Osteoblast (primary cell): Measurements from ENCODE around the gene CCDC85B. TPM values are rescaled to one million over a fixed set of nuclear protein-coding genes. Genes with fewer than 3 reads are reported as not detected.

Source experiments
- DNase-seq: peaks from one replicate; pipeline ENCODE4 v3.0.0; 2011; ENCODE audit warnings: low spot score, mixed read lengths; ENCODE audit not compliant: insufficient read length; ENCODE audit errors: missing footprints
- H2AFZ ChIP-seq: 2 replicates; pipeline ENCODE4 v1.6.0; 2011; ENCODE audit warnings: mild to moderate bottlenecking, low read length
- H3K27ac ChIP-seq: 2 replicates; pipeline ENCODE4 v1.5.1; 2011; ENCODE audit warnings: mild to moderate bottlenecking, low read depth, low read length, moderate library complexity
- H3K27me3 ChIP-seq: 2 replicates; pipeline ENCODE4 v1.6.0; 2012; ENCODE audit warnings: mild to moderate bottlenecking, control low read depth, inconsistent platforms, low read length, moderate library complexity; ENCODE audit not compliant: insufficient read depth
- H3K36me3 ChIP-seq: 2 replicates; pipeline ENCODE4 v1.5.1; 2011; ENCODE audit warnings: mild to moderate bottlenecking, low read length, control low read depth, moderate library complexity; ENCODE audit not compliant: insufficient read depth
- H3K4me1 ChIP-seq: 2 replicates; pipeline ENCODE4 v1.5.1; 2011; ENCODE audit warnings: mild to moderate bottlenecking, low read length, control low read depth, moderate library complexity; ENCODE audit not compliant: insufficient read depth
- H3K4me2 ChIP-seq: 2 replicates; pipeline ENCODE4 v1.6.0; 2011; ENCODE audit warnings: mild to moderate bottlenecking, low read length; ENCODE audit not compliant: insufficient read depth
- H3K4me3 ChIP-seq: fragments of 200-600 bp; sonication (generic); 3 replicates; pipeline ENCODE4 v1.5.1; 2012; ENCODE audit warnings: mild to moderate bottlenecking, low read length, inconsistent platforms; ENCODE audit not compliant: insufficient read depth
- H3K79me2 ChIP-seq: 2 replicates; pipeline ENCODE4 v1.6.0; 2012; ENCODE audit warnings: mild to moderate bottlenecking, low read length, control low read depth, inconsistent platforms; ENCODE audit not compliant: insufficient read depth
- H3K9me3 ChIP-seq: 2 replicates; pipeline ENCODE4 v1.5.1; 2011; ENCODE audit warnings: low read depth, low read length, control low read depth
- H4K20me1 ChIP-seq: 2 replicates; pipeline ENCODE4 v1.6.0; 2012; ENCODE audit warnings: mild to moderate bottlenecking, low read length, control low read depth; ENCODE audit not compliant: insufficient read depth
- total RNA-seq: library from RNA; depleted of rRNA; stranded (reverse); fragments of >200 nt; gene quantifications from 2 replicates; pipeline ENCODE4 v1.2.3, GENCODE V29; 2012
- TF ChIP-seq, protein P1 (sequence below): IDR thresholded peaks from 2 replicates; pipeline ENCODE4 v1.5.1; 2011; ENCODE audit warnings: mild to moderate bottlenecking, low read depth, low read length, moderate library complexity; ENCODE audit errors: extremely low read depth

Gene CCDC85B
- total RNA-seq, 1 donor = 47.0 TPM

DNA sequence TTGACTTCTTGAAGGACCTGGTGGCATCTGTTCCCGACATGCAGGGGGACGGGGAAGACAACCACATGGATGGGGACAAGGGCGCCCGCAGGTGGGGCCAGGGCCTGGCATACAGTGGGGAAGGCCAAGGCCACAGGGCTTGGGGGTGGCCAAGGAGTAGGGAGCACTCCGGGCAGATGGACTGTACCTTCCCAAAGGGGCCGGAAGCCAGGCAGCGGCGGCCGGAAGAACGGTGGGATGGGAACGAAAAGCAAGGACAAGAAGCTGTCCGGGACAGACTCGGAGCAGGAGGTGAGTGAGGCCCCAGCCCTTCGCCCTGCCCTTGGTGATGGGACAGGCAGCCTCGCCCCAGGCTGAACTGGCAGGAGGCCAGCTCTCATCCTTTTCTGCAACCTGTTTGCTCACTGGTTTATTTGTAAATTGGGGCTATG is 29.9 kb downstream of the CCDC85B start:
- DNase-seq = peak; percentile 76
- peaks cover 45% of the 10 kb centered on the region for H3K36me3 ChIP-seq
- peak overlapping the region; percentile 92 for H3K4me3 ChIP-seq
- peaks cover 6% of the 10 kb centered on the region for H4K20me1 ChIP-seq
- peak overlapping the region; percentile 94 for H3K4me2 ChIP-seq
- peaks cover 66% of the 10 kb centered on the region for H3K79me2 ChIP-seq
- no peaks in the 10 kb centered on the region for H3K27me3 ChIP-seq
- peak overlapping the region; percentile 63 for H3K27ac ChIP-seq
- peak overlapping the region; percentile 35 for H2AFZ ChIP-seq
- TF ChIP-seq, protein P1, sequence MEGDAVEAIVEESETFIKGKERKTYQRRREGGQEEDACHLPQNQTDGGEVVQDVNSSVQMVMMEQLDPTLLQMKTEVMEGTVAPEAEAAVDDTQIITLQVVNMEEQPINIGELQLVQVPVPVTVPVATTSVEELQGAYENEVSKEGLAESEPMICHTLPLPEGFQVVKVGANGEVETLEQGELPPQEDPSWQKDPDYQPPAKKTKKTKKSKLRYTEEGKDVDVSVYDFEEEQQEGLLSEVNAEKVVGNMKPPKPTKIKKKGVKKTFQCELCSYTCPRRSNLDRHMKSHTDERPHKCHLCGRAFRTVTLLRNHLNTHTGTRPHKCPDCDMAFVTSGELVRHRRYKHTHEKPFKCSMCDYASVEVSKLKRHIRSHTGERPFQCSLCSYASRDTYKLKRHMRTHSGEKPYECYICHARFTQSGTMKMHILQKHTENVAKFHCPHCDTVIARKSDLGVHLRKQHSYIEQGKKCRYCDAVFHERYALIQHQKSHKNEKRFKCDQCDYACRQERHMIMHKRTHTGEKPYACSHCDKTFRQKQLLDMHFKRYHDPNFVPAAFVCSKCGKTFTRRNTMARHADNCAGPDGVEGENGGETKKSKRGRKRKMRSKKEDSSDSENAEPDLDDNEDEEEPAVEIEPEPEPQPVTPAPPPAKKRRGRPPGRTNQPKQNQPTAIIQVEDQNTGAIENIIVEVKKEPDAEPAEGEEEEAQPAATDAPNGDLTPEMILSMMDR = no peak
- H3K4me1 ChIP-seq = peaks cover 44% of the 10 kb centered on the region
- no peaks in the 10 kb centered on the region for H3K9me3 ChIP-seq

GRCh38 chr11:65921033-65921555 is 30.6 kb downstream of the CCDC85B start:
- H3K36me3 ChIP-seq = peaks cover 45% of the 10 kb centered on the region
- H3K4me2 ChIP-seq = peak overlapping the region; percentile 94
- TF ChIP-seq, protein P1 = no peak
- H3K27ac ChIP-seq = peak overlapping the region; percentile 11
- H3K9me3 ChIP-seq = no peaks in the 10 kb centered on the region
- H3K79me2 ChIP-seq = peaks cover 66% of the 10 kb centered on the region
- DNase-seq = peak; percentile 82
- no peaks in the 10 kb centered on the region for H3K27me3 ChIP-seq
- no peak overlapping the region for H2AFZ ChIP-seq
- H4K20me1 ChIP-seq = peaks cover 6% of the 10 kb centered on the region
- peaks cover 38% of the 10 kb centered on the region for H3K4me1 ChIP-seq
- peak overlapping the region; percentile 92 for H3K4me3 ChIP-seq

DNA sequence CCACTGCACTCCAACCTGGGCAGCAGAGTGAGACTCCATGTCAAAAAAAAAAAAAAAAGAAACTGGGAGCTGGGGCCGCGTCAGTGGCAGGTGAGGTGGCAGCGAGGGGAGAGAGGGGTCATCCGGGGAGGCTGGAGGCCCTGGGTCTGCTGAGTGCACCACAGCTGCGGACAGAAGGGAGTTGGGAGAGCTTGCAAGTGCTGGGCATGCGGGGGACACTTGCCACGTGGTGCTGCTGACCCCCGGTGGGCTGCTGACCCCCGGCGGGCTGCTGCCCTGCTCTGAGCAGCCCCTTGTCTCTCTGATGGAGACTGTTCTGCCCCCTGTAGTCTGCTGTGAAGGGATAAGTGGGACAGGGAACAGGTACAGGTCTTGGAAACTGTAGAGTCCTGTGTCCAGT is 31.4 kb downstream of the CCDC85B start:
- Histone ChIP-seq H4K20me1 (peaks cover 6% of the 10 kb centered on the region), H3K4me1 (peaks cover 30% of the 10 kb centered on the region), H3K9me3 (no peaks in the 10 kb centered on the region), H3K4me3 (no peak overlapping the region), H3K27ac (no peak overlapping the region), H3K4me2 (no peak overlapping the region), H3K36me3 (peaks cover 45% of the 10 kb centered on the region), H3K27me3 (no peaks in the 10 kb centered on the region), H2AFZ (no peak overlapping the region), H3K79me2 (peaks cover 61% of the 10 kb centered on the region)
- TF ChIP-seq, protein P1 = no peak
- DNase-seq = no peak

DNA sequence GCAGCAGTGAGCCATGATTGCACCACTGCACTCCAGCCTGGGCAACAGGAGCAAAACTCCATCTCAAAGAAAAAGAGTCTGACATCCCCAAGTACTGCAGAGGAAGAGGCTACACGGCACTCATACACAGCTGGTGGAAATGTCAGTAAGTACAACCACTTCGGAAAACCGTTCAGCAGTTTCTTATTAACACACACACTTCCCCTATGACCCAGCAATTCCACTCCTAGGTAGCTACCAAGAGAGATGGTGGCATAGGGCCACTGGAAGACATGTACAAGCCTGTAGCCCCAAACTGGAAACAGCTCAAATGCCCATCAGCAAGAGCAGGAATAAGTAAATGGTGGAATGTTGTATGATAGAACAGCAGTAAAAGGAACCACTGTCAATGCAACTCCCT is 32.1 kb downstream of the CCDC85B start:
- H4K20me1 ChIP-seq = peaks cover 6% of the 10 kb centered on the region
- no peak for DNase-seq
- peaks cover 40% of the 10 kb centered on the region for H3K36me3 ChIP-seq
- H3K79me2 ChIP-seq = peaks cover 54% of the 10 kb centered on the region
- TF ChIP-seq, protein P1 = no peak
- H3K4me1 ChIP-seq = peaks cover 24% of the 10 kb centered on the region
- no peak overlapping the region for H2AFZ ChIP-seq
- no peaks in the 10 kb centered on the region for H3K9me3 ChIP-seq
- no peak overlapping the region for H3K27ac ChIP-seq
- H3K4me3 ChIP-seq = no peak overlapping the region
- H3K4me2 ChIP-seq = no peak overlapping the region
- H3K27me3 ChIP-seq = no peaks in the 10 kb centered on the region
